Measurements from ENCODE around the gene GOLGA6L7.
"Not testable (repeated sequence)": the region's sequence is repeated elsewhere in the genome, so short reads cannot be mapped to it uniquely, and the experiment has no call there.

GOLGA6L7 gene

GRCh38 chr15:28840285-28840684 is 8.2 kb downstream of the GOLGA6L7 start:
- not testable (repeated sequence) for DNase-seq

- not testable (repeated sequence) for DNase-seq
Measured at GRCh38 chr15:28834957-28835585, 13.4 kb downstream of the GOLGA6L7 start.

- DNase-seq: peak; percentile 93 to 96
Measured at GRCh38 chr15:28831897-28832587, 16.4 kb downstream of the GOLGA6L7 start.

GRCh38 chr15:28821420-28821819 is 27.0 kb downstream of the GOLGA6L7 start:
- DNase-seq: not testable (repeated sequence)

GRCh38 chr15:28819930-28820295 is 28.5 kb downstream of the GOLGA6L7 start:
- not testable (repeated sequence) for DNase-seq

GRCh38 chr15:28819019-28819929 is 29.2 kb downstream of the GOLGA6L7 start:
- DNase-seq: not testable (repeated sequence)

- DNase-seq: not testable (repeated sequence)
Measured at GRCh38 chr15:28818168-28818567, 30.3 kb downstream of the GOLGA6L7 start.

- DNase-seq: not testable (repeated sequence)
Measured at GRCh38 chr15:28814059-28814458, 34.4 kb downstream of the GOLGA6L7 start.

- DNase-seq: not testable (repeated sequence)
Measured at GRCh38 chr15:28813392-28813791, 35.1 kb downstream of the GOLGA6L7 start.

GRCh38 chr15:28811852-28812550 is 36.4 kb downstream of the GOLGA6L7 start:
- not testable (repeated sequence) for DNase-seq

GRCh38 chr15:28810444-28810843 is 38.0 kb downstream of the GOLGA6L7 start:
- DNase-seq: not testable (repeated sequence)

- DNase-seq: not testable (repeated sequence)
Measured at GRCh38 chr15:28808136-28808535, 40.3 kb downstream of the GOLGA6L7 start.

GRCh38 chr15:28800366-28800765 is 48.1 kb downstream of the GOLGA6L7 start:
- peak; percentile 53 to 85 for DNase-seq

- DNase-seq: not testable (repeated sequence)
Measured at GRCh38 chr15:28798234-28798633, 50.2 kb downstream of the GOLGA6L7 start.

- DNase-seq: not testable (repeated sequence)
Measured at GRCh38 chr15:28794231-28794630, 54.2 kb downstream of the GOLGA6L7 start.

All from NCI-H2081 (cell line).